Neural cell (in vitro differentiated cells): ENCODE results near the gene MICB. TPM values are rescaled to one million over a fixed set of nuclear protein-coding genes. Genes with fewer than 3 reads are reported as not detected.

Source experiments
- H2AFZ ChIP-seq: fragments of 200-600, 300-800 bp; sonication (generic), shearing (Covaris generic); 2 replicates; pipeline ENCODE4 v1.6.0; 2014; ENCODE audit warnings: low read depth, mild to moderate bottlenecking, antibody characterized with exemption, low read length, moderate library complexity
- H3F3A ChIP-seq: fragments of 200-600 bp; shearing (Covaris generic); 2 replicates; pipeline ENCODE4 v1.6.1; 2016; ENCODE audit warnings: mild to moderate bottlenecking, moderate library complexity, mixed read lengths, antibody characterized with exemption, low read length; ENCODE audit not compliant: insufficient read depth, poor library complexity, severe bottlenecking
- H3K27ac ChIP-seq: fragments of 200-600, 300-800 bp; sonication (generic), shearing (Covaris generic); 2 replicates; pipeline ENCODE4 v1.5.1; 2014; ENCODE audit warnings: mild to moderate bottlenecking, low read length, moderate library complexity
- H3K27me3 ChIP-seq: fragments of 300-800, 200-600 bp; sonication (generic), shearing (Covaris generic); 2 replicates; pipeline ENCODE4 v1.6.0; 2014; ENCODE audit warnings: mild to moderate bottlenecking, low read depth, low read length, moderate library complexity; ENCODE audit not compliant: insufficient read depth
- H3K36me3 ChIP-seq: fragments of 300-800, 200-600 bp; sonication (generic), shearing (Covaris generic); 2 replicates; pipeline ENCODE4 v1.5.1; 2014; ENCODE audit warnings: mild to moderate bottlenecking, antibody characterized with exemption, low read length, moderate library complexity; ENCODE audit not compliant: insufficient read depth
- H3K4me2 ChIP-seq: fragments of 300-800, 200-600 bp; sonication (generic), shearing (Covaris generic); 2 replicates; pipeline ENCODE4 v1.6.0; 2014; ENCODE audit warnings: mild to moderate bottlenecking, low read length
- H3K4me3 ChIP-seq: fragments of 300-800, 200-600 bp; sonication (generic), shearing (Covaris generic); 2 replicates; pipeline ENCODE4 v1.5.1; 2014; ENCODE audit warnings: mild to moderate bottlenecking, low read length, moderate library complexity
- H3K79me2 ChIP-seq: fragments of 200-600 bp; shearing (Covaris generic); replicated peaks from 2 replicates; pipeline ENCODE4 v1.6.0; 2014; ENCODE audit warnings: mild to moderate bottlenecking, low read length, moderate library complexity; ENCODE audit not compliant: insufficient read depth
- H3K9ac ChIP-seq: fragments of 300-800, 200-600 bp; sonication (generic), shearing (Covaris generic); 2 replicates; pipeline ENCODE4 v1.6.1; 2016; ENCODE audit warnings: mild to moderate bottlenecking, low read length, mixed read lengths
- H3K9me2 ChIP-seq: fragments of 200-600 bp; shearing (Covaris generic); 2 replicates; pipeline ENCODE4 v1.6.1; 2016; ENCODE audit warnings: mild to moderate bottlenecking, low read length, mixed read lengths; ENCODE audit not compliant: insufficient read depth
- H3K9me3 ChIP-seq: fragments of 200-600, 300-800 bp; sonication (generic), shearing (Covaris generic); 2 replicates; pipeline ENCODE4 v1.6.1; 2016; ENCODE audit warnings: mild to moderate bottlenecking, mixed run types, low read length, moderate library complexity, mixed read lengths
- H4K20me1 ChIP-seq: fragments of 200-600 bp; shearing (Covaris generic); 2 replicates; pipeline ENCODE4 v1.6.1; 2016; ENCODE audit warnings: mild to moderate bottlenecking, mixed run types; ENCODE audit not compliant: insufficient read depth
- EP300 ChIP-seq: fragments of 450-650 bp; conservative IDR thresholded peaks from 2 replicates; pipeline ENCODE4 v1.6.1; 2014; ENCODE audit warnings: antibody characterized with exemption, mild to moderate bottlenecking, moderate library complexity; ENCODE audit not compliant: poor library complexity, severe bottlenecking
- EZH2 ChIP-seq: fragments of 200-600, 300-800 bp; shearing (Covaris generic), sonication (generic); IDR thresholded peaks from 2 replicates; pipeline ENCODE4 v1.6.1; 2014; ENCODE audit warnings: antibody characterized with exemption, low read length, borderline replicate concordance, mild to moderate bottlenecking; ENCODE audit not compliant: insufficient read depth, poor library complexity, severe bottlenecking
- MXI1 ChIP-seq: fragments of 450-650 bp; conservative IDR thresholded peaks from 2 replicates; pipeline ENCODE4 v1.6.1; 2014; ENCODE audit warnings: antibody characterized with exemption, mild to moderate bottlenecking; ENCODE audit not compliant: poor library complexity, severe bottlenecking
- POLR2AphosphoS5 ChIP-seq: IDR thresholded peaks from 2 replicates; pipeline ENCODE4 v1.6.1; 2012
- RAD21 ChIP-seq: fragments of 450-650 bp; conservative IDR thresholded peaks from 2 replicates; pipeline ENCODE4 v1.6.1; 2014; ENCODE audit warnings: antibody characterized with exemption, mild to moderate bottlenecking, moderate library complexity
- SMC3 ChIP-seq: fragments of 450-650 bp; conservative IDR thresholded peaks from 2 replicates; pipeline ENCODE4 v1.6.1; 2014; ENCODE audit warnings: antibody characterized with exemption, mild to moderate bottlenecking, moderate library complexity; ENCODE audit not compliant: poor library complexity
- TAF1 ChIP-seq: IDR thresholded peaks from 2 replicates; pipeline ENCODE4 v1.6.1; 2012; ENCODE audit warnings: low read depth
- polyA plus RNA-seq: library from polyadenylated mRNA; depleted of rRNA; stranded (reverse); fragments of >200 nt; gene quantifications from 2 replicates; pipeline ENCODE4 v1.2.3, GENCODE V29; 2014
- TF ChIP-seq, protein P1 (sequence below): IDR thresholded peaks from 2 replicates; pipeline ENCODE4 v1.6.1; 2012; ENCODE audit warnings: borderline replicate concordance
- TF ChIP-seq, protein P2 (sequence below): fragments of 450-650 bp; IDR thresholded peaks from 2 replicates; pipeline ENCODE4 v1.5.1; 2014; ENCODE audit warnings: antibody characterized with exemption, mild to moderate bottlenecking, moderate library complexity; ENCODE audit not compliant: poor library complexity, severe bottlenecking

MICB gene
- polyA plus RNA-seq, 1 donor from 2014 or later, result not detected

DNA sequence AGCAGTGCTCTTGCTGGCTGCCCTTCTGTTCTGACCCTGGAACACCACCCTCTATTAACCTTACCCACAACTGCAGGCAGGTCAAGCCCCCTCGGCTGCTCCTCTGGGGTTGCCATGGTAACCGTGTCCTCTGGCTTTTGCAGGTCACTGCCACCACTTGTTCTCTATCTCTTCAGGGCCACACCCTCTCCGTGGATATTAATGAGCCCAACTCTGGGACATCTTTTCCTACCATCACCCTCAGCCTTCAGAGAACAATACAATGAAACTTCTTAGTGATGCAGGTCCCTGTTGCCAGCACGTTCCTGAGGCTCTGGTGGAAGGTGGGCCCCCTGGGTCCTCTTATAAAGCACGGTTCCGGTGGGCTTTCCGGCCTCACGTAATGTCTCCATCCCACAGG lies 30.8 kb upstream of the MICB start:
- TF ChIP-seq RAD21 (no peak), MXI1 (no peak), TAF1 (no peak), EP300 (no peak), SMC3 (no peak), POLR2AphosphoS5 (no peak), EZH2 (no peak)
- TF ChIP-seq, protein P1, sequence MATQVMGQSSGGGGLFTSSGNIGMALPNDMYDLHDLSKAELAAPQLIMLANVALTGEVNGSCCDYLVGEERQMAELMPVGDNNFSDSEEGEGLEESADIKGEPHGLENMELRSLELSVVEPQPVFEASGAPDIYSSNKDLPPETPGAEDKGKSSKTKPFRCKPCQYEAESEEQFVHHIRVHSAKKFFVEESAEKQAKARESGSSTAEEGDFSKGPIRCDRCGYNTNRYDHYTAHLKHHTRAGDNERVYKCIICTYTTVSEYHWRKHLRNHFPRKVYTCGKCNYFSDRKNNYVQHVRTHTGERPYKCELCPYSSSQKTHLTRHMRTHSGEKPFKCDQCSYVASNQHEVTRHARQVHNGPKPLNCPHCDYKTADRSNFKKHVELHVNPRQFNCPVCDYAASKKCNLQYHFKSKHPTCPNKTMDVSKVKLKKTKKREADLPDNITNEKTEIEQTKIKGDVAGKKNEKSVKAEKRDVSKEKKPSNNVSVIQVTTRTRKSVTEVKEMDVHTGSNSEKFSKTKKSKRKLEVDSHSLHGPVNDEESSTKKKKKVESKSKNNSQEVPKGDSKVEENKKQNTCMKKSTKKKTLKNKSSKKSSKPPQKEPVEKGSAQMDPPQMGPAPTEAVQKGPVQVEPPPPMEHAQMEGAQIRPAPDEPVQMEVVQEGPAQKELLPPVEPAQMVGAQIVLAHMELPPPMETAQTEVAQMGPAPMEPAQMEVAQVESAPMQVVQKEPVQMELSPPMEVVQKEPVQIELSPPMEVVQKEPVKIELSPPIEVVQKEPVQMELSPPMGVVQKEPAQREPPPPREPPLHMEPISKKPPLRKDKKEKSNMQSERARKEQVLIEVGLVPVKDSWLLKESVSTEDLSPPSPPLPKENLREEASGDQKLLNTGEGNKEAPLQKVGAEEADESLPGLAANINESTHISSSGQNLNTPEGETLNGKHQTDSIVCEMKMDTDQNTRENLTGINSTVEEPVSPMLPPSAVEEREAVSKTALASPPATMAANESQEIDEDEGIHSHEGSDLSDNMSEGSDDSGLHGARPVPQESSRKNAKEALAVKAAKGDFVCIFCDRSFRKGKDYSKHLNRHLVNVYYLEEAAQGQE, result no peak
- TF ChIP-seq, protein P2, sequence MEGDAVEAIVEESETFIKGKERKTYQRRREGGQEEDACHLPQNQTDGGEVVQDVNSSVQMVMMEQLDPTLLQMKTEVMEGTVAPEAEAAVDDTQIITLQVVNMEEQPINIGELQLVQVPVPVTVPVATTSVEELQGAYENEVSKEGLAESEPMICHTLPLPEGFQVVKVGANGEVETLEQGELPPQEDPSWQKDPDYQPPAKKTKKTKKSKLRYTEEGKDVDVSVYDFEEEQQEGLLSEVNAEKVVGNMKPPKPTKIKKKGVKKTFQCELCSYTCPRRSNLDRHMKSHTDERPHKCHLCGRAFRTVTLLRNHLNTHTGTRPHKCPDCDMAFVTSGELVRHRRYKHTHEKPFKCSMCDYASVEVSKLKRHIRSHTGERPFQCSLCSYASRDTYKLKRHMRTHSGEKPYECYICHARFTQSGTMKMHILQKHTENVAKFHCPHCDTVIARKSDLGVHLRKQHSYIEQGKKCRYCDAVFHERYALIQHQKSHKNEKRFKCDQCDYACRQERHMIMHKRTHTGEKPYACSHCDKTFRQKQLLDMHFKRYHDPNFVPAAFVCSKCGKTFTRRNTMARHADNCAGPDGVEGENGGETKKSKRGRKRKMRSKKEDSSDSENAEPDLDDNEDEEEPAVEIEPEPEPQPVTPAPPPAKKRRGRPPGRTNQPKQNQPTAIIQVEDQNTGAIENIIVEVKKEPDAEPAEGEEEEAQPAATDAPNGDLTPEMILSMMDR, result no peak
- Histone ChIP-seq H2AFZ (no peak overlapping the region), H3F3A (no peaks in the 10 kb centered on the region), H3K36me3 (no peaks in the 10 kb centered on the region), H3K4me3 (no peak overlapping the region), H3K27me3 (no peaks in the 10 kb centered on the region), H3K27ac (no peak overlapping the region), H3K4me2 (no peak overlapping the region), H3K9me3 (no peaks in the 10 kb centered on the region), H4K20me1 (no peaks in the 10 kb centered on the region), H3K9me2 (no peaks in the 10 kb centered on the region), H3K9ac (no peak overlapping the region), H3K79me2 (no peaks in the 10 kb centered on the region)

DNA sequence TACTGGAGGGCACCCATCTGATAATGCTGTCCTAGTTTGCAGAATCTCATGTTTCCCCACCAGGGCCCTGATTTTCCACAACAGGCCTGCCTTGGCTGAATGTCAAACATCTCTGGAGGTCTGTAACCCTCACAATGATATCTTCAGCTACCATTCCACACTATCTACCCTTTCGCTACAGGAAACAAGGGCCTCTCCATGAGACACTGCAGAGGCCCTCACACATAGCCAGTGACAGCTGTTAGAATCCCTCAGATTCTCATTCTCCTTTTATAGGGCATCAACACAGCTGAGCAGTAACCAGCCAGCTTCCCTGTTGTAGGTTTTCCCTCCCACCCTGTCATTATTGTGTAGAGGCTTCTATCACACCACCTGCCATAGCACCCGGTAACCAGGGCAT lies 29.6 kb upstream of the MICB start:
- TF ChIP-seq EP300, result no peak
- no peaks in the 10 kb centered on the region for H3K27me3 ChIP-seq

DNA sequence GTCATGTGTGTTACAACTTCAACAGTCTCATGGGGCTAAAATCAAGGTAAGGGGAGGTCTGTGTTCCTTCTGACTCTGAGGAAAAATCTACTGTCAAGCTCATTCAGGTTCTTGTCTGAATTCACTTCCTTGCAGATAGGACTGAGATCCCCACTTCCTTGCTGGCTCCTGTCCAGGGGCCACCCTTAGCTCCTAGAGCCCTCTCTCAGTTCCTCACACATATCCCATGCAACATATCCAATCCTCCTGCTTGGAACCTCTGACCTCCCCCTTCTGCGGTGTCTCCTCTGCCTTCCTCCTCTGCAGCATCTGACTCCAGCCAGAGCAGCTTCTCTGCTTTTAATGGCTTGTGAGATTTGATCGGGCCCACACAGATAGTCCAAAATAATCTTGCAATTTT lies 27.1 kb upstream of the MICB start:
- H4K20me1 ChIP-seq, result no peaks in the 10 kb centered on the region
- no peaks in the 10 kb centered on the region for H3K9me2 ChIP-seq
- no peak overlapping the region for H3K9ac ChIP-seq
- H3K9me3 ChIP-seq, result no peaks in the 10 kb centered on the region
- no peak overlapping the region for H2AFZ ChIP-seq
- no peaks in the 10 kb centered on the region for H3K27me3 ChIP-seq
- no peaks in the 10 kb centered on the region for H3F3A ChIP-seq
- H3K27ac ChIP-seq, result no peak overlapping the region
- H3K36me3 ChIP-seq, result no peaks in the 10 kb centered on the region
- no peak overlapping the region for H3K4me3 ChIP-seq
- no peaks in the 10 kb centered on the region for H3K79me2 ChIP-seq
- TF ChIP-seq TAF1 (no peak), SMC3 (no peak), EZH2 (no peak), POLR2AphosphoS5 (no peak), RAD21 (no peak), MXI1 (no peak), EP300 (no peak)
- TF ChIP-seq, protein P1, result no peak
- TF ChIP-seq, protein P2, result no peak
- H3K4me2 ChIP-seq, result no peak overlapping the region

More for the DNA sequence above, 29.6 kb upstream of the MICB start:
- no peaks in the 10 kb centered on the region for H3K79me2 ChIP-seq
- no peak overlapping the region for H3K4me2 ChIP-seq
- no peaks in the 10 kb centered on the region for H3K9me2 ChIP-seq
- no peak overlapping the region for H3K4me3 ChIP-seq
- no peaks in the 10 kb centered on the region for H3F3A ChIP-seq
- no peaks in the 10 kb centered on the region for H4K20me1 ChIP-seq
- no peak overlapping the region for H3K27ac ChIP-seq
- no peaks in the 10 kb centered on the region for H3K9me3 ChIP-seq
- H3K9ac ChIP-seq, result no peak overlapping the region
- H2AFZ ChIP-seq, result no peak overlapping the region
- H3K36me3 ChIP-seq, result no peaks in the 10 kb centered on the region
